Mononuclear cell (primary cell): Measurements from ENCODE around the gene FITM1. TPM values are rescaled to one million over a fixed set of nuclear protein-coding genes. Genes with fewer than 3 reads are reported as not detected.

Experiments
- H3K27me3 ChIP-seq: 2 replicates; pipeline ENCODE4 v1.6.0; 2011; ENCODE audit warnings: low read length, control low read depth; ENCODE audit not compliant: insufficient read depth
- H3K4me1 ChIP-seq: 2 replicates; pipeline ENCODE4 v1.5.1; 2011; ENCODE audit warnings: mild to moderate bottlenecking, low read length, control low read depth; ENCODE audit not compliant: insufficient read depth
- H3K4me3 ChIP-seq: 2 replicates; pipeline ENCODE4 v1.5.1; 2011; ENCODE audit warnings: mild to moderate bottlenecking, low read length, moderate library complexity
- H3K9me3 ChIP-seq: 2 replicates; pipeline ENCODE4 v1.5.1; 2011; ENCODE audit warnings: low read depth, mild to moderate bottlenecking, control low read depth, low read length
- total RNA-seq: library from RNA; depleted of rRNA; stranded (reverse); fragments of >200 nt; gene quantifications from one replicate; pipeline ENCODE4 v1.2.3, GENCODE V29; 2012

Gene FITM1
- total RNA-seq, 1 donor: 0.42 TPM

DNA sequence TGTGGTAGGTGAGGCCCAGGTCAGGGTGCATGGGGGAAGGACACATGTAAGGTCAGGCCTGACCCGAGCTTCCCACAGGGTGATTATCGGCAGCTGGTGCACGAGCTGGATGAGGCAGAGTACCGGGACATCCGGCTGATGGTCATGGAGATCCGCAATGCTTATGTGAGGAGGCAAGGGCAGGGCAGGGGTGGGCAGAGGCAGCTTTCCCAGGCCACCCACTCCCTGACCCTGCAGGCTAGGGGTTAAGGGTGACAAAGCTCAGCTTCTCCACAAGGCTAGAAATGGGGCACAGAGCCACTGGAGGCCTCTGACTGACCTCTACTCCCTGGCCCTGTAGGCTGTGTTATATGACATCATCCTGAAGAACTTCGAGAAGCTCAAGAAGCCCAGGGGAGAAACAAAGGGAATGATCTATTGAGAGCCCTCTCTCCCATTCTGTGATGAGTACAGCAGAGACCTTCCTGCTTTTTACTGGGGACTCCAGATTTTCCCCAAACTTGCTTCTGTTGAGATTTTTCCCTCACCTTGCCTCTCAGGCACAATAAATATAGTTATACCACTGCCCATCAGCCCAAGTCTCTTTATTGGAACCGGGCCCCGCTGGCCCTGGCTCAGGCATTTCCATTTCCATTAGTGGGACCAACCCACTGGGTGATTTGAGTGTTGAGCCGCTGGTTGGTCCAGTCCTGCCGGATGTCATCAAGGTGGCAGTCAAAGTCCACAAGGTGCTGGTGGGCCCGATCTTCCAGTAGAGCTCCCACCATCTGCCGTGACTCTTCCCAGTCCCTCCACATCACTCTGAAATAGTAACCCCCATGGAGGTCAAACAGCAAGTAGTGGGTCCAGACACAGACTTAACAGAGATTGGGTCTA lies 8.2 kb downstream of the FITM1 start:
- Histone ChIP-seq H3K4me1 (peaks cover 53% of the 10 kb centered on the region), H3K27me3 (no peaks in the 10 kb centered on the region), H3K4me3 (no peak overlapping the region), H3K9me3 (no peaks in the 10 kb centered on the region)

DNA sequence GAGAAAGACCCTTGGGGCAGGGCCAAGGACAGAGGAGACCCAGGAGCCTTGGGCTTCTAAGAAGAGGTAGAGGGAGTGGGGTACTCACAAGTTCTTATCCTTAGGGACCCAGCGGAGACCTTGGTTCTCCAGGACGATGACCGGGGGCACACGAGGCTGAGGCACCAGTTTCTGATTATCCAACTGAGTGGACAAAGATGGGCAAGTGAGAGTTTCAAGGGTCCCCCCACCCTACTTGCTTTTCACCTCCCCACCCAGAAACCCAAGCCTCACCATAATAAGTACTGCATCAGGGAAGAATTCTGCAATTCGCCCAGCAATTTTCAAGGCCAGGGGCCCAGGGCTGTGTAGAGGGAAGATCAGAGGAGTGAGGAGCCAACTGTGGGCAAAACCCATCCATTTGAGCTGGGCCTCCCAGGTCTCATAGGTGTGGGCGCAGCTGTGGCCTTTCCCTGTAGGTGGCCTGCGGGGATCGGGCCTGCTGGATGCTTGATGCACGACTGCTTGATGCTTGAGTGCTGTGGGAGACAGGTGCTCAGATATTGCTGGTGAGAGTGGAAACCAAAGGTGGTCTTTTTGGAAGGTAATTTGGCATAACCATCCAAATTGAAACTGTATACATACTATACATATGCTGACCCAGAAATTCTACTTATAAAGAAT lies 8.9 kb downstream of the FITM1 start:
- peaks cover 53% of the 10 kb centered on the region for H3K4me1 ChIP-seq

DNA sequence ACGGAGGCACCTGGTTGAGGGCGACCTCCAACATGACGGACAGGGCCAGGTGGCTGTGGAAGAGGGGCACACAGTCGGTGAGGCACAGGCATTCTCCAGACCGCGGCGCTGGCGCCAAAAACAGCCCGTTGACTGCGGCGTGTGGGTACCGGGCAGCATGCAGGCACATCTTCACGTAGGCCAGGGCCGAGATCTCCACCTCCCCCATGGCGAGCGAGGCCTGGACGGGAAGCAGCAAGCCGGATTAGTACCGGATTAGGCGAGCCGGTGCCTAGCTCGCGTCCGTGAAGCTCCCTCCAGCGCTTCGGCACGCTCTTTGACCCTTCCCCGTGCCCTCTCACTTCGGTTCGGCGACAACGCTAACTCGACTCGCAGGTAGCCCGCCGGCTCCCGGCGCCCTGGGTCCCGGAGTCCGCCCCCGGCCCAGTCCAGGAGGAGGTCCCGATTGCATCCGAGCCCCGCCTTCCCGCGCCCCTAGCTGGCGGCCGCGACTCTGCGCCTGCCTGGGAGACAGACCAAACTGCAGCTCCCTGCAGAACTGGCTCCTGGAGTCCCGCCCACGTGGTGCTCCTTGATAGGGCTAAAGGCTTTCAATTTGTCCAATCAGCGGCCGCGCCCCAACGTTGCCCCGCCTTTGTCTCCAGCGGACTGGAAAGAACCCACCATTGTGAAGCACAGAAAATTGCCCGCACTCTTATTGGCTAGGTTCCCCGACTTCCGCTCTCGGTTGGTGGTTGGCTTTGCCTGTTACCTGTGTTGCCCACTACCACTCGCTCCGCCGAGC lies 10.8 kb downstream of the FITM1 start, which contains the start of gene EMC9:
TSS of gene EMC9 (minus strand) at position 495 of the 784 bp plus-strand sequence. CDS start at position 208, 287 bp downstream.
- peak within 1 kb of the TSS; percentile 67 for H3K4me3 ChIP-seq
- peaks cover 64% of the 10 kb centered on the region for H3K4me1 ChIP-seq
- H3K9me3 ChIP-seq: no peaks in the 10 kb centered on the region

More for the DNA sequence above, 8.9 kb downstream of the FITM1 start:
- H3K9me3 ChIP-seq: no peaks in the 10 kb centered on the region
- H3K27me3 ChIP-seq: no peaks in the 10 kb centered on the region
- no peak overlapping the region for H3K4me3 ChIP-seq

DNA sequence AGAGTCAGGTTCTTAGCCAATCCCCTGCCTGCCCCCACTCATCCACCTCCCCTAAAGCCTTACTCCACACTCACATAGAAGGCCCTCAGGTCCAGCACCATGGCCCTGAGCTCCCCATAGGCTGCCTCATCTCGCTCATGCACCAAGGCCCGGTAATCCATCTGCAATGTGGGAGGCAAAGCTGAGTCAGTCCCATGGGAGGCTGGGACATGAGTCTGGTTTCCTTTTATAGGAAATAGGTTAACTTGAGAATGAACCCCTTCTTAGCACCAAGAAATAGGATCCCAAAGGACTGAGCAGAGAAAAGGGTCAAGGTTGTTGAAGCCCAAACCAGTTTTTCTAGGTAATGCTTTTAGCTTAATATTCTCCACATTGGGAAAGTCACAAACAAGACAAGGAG lies 13.1 kb downstream of the FITM1 start:
- Histone ChIP-seq H3K27me3 (no peaks in the 10 kb centered on the region), H3K9me3 (no peaks in the 10 kb centered on the region), H3K4me1 (peaks cover 54% of the 10 kb centered on the region), H3K4me3 (no peak overlapping the region)

More for the DNA sequence above, 10.8 kb downstream of the FITM1 start, which contains the start of gene EMC9:
- no peaks in the 10 kb centered on the region for H3K27me3 ChIP-seq

DNA sequence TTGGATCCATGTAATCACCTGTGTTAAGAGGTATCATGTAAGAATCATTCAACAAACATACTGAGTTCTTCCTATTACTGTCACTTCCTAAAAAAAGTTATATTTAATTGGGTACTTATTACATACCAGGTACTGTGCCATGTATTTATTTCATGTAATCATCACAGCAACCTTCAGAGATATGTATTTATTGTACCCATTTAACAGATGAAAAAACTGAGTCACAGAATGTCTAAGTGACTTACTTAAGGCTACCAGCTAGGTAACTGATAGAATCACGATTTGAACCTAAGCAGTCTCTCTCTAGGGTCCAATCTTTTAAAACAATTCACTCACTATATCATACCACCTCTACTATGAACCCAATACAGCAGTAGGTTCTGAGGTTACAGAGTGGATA lies 14.0 kb downstream of the FITM1 start:
- Histone ChIP-seq H3K27me3 (no peaks in the 10 kb centered on the region), H3K9me3 (no peaks in the 10 kb centered on the region), H3K4me3 (no peak overlapping the region), H3K4me1 (peaks cover 56% of the 10 kb centered on the region)

DNA sequence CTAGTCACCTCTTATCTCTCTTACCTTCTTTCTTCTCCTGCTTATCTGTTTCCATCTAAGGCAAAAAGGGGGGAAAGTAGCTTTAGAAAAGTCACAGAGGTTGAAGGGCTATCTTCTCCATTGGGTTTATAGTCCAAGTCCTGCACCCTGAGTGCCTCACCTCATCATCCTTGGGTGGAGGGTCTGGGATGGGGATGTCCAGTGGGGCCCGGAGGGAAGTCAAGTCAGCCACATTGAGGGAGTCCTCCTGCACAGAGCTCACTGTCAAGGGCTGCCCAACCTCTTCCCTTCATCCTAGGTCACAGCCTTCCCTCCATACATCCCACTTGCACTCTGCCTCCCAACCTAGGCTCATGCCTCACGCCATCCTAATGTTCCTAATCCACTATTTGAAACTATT lies 14.8 kb downstream of the FITM1 start:
- no peaks in the 10 kb centered on the region for H3K27me3 ChIP-seq
- H3K4me3 ChIP-seq: peak overlapping the region; percentile 94
- no peaks in the 10 kb centered on the region for H3K9me3 ChIP-seq
- peaks cover 55% of the 10 kb centered on the region for H3K4me1 ChIP-seq

DNA sequence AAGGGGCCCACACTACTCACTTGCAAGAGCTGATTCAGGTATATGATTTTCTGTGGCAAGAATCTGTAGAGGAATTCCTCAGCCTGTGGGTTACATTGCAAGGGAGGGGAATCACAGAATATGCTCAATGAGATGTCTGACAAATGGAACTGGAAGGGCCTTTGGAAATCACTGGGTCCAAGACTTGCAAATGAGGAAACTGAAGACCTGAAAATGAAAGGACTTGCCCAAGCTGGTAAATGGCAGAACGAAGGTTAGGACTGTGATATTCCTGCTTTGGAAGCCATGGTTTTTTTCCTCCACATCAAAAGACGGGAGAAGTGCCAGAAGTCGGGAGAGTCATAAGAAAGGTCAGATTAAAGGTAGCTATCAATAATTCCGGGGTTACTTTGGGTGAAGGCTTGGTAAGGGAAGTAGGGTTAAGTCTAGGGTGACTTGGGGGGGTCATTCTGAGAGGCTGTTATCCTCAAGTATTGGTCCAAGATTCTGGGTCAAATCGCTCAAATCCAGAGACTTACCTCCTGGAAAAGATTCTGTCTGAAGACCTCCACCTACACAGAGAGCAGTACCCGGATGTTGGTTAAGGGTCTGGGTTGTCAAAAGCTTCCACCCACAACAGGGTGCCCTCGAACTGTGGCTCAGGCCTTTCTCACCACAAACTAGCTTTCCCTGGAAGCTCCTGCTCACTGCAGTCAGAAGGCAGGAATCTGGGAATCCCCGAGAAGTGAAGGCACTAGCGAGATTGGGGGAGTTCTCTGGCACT lies 15.4 kb downstream of the FITM1 start:
- Histone ChIP-seq H3K27me3 (no peaks in the 10 kb centered on the region), H3K9me3 (no peaks in the 10 kb centered on the region), H3K4me3 (peak overlapping the region; percentile 94), H3K4me1 (peaks cover 48% of the 10 kb centered on the region)

DNA sequence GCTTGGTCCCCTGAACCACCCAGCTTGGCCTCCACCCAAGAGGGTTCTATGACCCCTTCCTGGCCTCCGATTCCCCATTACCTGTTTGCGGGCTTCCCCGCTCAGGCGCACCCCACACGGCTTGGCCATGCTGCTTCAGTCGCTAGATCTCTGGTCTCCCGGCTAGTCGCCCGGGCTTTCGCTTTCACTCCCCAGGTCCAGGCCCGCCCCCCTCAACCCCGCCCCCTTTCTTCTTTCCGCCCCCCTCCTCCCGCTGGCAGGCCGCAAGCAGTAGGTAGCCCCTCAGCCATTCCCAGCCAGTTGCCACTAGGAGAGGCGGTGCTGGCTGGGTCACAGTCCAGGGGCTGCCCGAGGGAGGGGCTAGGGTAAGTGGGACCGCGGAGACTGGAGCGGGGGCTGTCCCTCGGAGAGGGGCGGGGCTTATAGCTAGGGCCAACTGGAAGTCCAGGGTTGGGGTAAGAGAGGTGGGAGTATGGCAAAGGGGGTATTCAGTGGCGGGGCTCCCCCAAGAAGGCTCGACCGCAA lies 16.1 kb downstream of the FITM1 start, which contains the start of gene PSME2:
TSS of gene PSME2 (minus strand) at position 158 of the 525 bp plus-strand sequence. CDS start at position 129, 29 bp downstream.
- Histone ChIP-seq H3K4me1 (peaks cover 47% of the 10 kb centered on the region), H3K4me3 (peak within 1 kb of the TSS; percentile 94), H3K9me3 (no peaks in the 10 kb centered on the region), H3K27me3 (no peaks in the 10 kb centered on the region)

DNA sequence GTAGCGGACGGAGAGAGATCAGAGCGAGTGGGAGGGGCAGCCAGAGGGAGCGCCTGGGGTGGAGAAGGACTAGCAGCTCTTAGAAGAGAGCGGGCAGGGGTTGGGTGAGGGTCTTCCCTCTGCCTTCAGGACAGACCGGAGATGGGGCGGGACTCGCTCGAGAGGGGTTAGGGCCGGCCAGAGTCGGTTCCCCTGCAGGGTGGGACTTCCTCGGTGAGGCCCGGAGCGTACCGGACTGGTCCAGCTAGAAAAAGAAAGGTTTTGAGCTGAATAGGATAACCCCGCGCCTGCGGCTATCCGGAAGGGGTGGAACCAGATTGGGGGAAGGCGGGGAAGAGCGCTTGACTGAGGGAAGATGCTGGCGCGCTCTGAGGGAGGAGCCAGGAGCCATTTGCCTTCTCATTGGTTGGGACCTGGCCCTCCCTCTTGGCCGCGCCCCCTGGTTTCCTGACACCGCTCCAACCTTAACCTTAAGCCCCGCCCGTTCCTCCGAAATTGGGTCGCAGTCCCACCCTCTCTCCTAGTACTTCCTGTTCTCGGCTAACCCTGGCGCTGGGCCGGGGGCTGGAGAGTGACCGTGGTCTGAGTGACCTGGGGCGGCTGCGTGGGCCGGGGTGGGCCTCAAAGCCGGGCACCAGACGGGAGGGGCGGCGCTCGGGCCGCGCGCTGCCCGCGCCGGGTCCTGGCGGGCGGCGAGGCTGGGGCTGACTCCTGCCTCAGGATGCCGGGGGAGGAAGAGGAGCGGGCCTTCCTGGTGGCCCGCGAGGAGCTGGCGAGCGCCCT lies 16.7 kb downstream of the FITM1 start, which contains the start of gene RNF31:
TSS of gene RNF31 (plus strand) at position 521 of the 783 bp plus-strand sequence. CDS start at position 722, 201 bp downstream.
- Histone ChIP-seq H3K27me3 (no peaks in the 10 kb centered on the region), H3K4me1 (peaks cover 42% of the 10 kb centered on the region), H3K4me3 (peak within 1 kb of the TSS; percentile 94), H3K9me3 (no peaks in the 10 kb centered on the region)

DNA sequence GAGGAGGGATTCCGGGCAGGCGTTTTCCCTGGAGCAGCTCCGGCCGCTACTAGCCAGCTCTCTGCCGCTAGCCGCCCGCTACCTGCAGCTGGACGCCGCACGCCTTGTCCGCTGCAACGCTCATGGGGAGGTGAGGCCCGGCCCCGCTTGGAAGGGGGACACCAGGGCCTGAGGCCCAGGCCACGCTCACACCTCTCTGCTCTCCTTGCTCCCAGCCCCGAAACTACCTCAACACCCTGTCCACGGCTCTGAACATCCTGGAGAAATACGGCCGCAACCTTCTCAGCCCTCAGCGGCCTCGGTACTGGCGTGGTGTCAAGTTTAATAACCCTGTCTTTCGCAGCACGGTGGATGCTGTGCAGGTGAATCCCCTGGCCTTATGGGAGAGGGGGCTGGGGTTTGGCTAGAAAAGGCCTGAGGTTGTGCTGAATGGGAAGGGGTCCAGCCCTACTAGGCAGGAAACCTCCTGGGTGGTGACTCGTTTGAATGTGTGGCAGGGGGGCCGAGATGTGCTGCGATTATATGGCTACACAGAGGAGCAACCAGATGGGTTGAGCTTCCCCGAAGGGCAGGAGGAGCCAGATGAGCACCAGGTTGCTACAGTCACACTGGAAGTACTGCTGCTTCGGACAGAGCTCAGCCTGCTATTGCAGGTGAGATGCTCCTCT lies 17.4 kb downstream of the FITM1 start:
- no peaks in the 10 kb centered on the region for H3K9me3 ChIP-seq
- H3K27me3 ChIP-seq: no peaks in the 10 kb centered on the region
- peaks cover 40% of the 10 kb centered on the region for H3K4me1 ChIP-seq
- peak overlapping the region; percentile 94 for H3K4me3 ChIP-seq

DNA sequence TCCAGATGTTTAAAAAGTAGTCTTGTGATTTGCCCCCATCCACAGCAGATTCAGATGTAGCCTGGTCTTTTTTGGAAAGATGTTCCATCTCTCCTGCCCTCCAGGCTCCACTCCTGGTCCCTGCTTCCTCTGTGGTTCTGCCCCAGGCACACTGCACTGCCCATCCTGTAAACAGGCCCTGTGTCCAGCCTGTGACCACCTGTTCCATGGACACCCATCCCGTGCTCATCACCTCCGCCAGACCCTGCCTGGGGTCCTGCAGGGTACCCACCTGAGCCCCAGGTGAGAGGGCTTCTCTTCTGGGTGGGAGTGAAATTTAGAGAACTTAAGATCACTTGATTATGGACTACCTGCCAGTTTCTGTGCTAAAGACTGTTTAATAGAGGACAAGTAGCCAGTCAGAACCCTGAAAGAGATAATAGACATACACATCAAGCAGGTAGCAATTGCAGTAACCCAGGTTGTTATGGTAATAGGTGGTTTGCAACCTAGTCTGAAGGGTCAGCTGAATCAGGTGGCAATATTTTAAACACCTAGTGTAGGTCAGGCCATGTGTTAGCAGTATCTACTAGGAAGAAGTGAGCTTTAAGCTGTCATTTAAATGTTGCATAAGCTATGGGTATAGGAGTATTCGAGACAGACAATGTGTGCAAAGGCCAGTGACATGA lies 19.0 kb downstream of the FITM1 start:
- no peaks in the 10 kb centered on the region for H3K9me3 ChIP-seq
- peaks cover 40% of the 10 kb centered on the region for H3K4me1 ChIP-seq
- H3K4me3 ChIP-seq: no peak overlapping the region
- no peaks in the 10 kb centered on the region for H3K27me3 ChIP-seq

DNA sequence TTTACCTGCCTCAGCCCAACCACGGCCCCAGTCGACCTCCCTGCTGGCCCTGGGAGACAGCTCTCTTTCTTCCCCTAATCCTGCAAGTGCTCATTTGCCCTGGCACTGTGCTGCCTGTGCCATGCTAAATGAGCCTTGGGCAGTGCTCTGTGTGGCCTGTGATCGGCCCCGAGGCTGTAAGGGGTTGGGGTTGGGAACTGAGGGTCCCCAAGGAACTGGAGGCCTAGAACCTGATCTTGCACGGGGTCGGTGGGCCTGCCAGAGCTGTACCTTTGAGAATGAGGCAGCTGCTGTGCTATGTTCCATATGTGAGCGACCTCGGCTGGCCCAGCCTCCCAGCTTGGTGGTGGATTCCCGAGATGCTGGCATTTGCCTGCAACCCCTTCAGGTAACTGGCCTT lies 19.6 kb downstream of the FITM1 start:
- Histone ChIP-seq H3K4me3 (no peak overlapping the region), H3K27me3 (no peaks in the 10 kb centered on the region), H3K9me3 (no peaks in the 10 kb centered on the region), H3K4me1 (peaks cover 34% of the 10 kb centered on the region)
